HG02885 (cell line): ENCODE results near the gene SPAG16.
A peak's percentile ranks its signal among the peaks of the same experiment; 100 is the strongest.

Source experiments
- ATAC-seq: cut with Tn5 transposase; IDR thresholded peaks from one replicate; pipeline ENCODE4 v1.9.1; 2021; ENCODE audit warnings: mild to moderate bottlenecking; ENCODE audit not compliant: unreplicated experiment, poor library complexity

Gene SPAG16

DNA sequence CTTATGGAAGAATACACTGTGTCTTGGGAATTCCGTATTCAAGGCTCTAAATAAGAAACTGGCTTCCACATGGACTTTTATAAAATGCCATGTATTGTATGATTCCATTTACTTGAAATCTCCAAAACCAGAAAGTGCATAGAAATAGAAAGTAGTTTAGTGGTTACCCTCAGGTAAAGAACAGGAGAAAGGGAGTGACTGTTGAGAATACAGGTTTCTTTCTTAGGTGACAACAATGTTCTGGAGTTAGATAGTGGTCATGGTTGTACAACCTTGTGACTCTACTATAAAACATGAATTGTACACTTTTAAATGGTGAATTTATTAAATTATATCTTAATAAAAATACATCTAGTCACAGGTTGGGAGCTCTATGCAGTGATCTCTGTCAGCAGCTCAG lies 481.8 kb downstream of the SPAG16 start:
- peak; percentile 40 for ATAC-seq

DNA sequence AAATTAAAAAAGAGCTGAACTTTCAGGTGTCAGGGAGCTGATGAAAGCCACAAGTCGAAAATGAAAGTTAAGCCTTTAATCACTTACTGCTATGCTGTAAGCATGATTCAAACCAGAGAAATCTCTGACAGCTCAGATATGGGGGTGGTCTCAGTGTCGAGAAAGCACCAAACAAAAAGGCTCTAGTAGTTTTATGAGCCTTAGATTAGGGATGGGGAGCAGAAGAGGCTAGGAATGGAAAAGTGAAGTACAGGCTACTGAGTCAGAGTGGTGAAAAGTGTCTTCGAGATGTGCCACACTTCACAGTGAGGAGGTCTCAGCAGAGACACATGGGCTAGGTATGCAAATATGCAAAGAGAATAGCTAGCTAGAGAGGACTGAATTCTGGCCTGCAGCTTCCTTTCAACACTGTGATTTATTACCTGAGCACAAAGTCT lies 482.2 kb downstream of the SPAG16 start:
- peak; percentile 94 for ATAC-seq

DNA sequence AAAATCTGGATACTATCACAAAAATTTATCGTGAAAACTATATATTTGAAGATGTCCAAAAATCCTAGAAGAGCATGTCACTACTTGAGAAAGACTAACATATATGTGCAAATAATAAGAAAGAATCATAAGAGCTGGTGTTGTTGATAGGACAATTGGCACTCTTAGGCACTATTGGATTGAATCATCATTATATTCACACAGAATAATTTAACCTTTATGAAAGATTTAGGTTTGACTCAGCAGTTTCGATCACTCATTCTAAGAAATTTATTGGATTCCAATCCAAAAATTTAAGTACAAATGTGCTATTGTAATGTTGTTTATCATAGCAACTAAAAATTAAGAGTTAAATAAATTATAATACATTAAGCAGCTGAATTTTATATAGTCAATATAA lies 503.6 kb downstream of the SPAG16 start:
- peak; percentile 46 for ATAC-seq

DNA sequence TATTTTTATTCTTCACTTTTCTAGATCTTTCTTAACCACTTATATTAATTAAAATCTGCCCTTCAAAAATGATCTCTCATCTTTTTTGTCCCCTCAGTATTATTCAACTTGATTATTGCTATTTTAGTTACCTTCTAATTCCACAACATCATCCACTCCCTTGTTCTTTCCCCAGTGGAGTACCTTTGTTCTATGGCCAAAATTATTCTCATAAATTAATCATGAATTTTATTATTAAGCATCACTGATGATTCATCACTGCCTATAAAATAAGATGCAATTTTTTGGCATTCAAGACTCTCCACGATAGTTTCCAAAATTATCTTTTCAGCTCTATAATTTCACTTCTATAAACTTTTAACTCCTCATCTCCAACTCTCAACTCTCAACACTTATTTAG lies 505.7 kb downstream of the SPAG16 start:
- no peak for ATAC-seq

DNA sequence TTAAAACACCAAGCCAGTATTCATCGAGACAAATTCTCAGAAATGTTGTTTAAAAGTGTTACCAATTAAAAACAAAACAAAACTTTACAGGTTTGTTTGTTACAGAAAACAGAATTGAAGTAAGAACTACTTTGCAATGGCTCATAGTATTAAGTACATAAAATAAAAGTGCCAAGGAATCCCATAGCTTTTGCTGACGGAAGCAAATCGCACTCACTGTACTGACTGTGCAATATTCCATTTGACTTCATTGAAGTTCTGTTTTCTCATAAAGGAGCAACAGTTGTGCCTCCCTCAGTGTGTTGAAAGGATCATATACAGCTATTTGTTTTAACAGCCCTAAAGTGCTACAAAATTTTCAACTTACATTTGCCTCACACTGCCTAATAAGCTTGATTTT lies 507.8 kb downstream of the SPAG16 start:
- ATAC-seq: no peak

DNA sequence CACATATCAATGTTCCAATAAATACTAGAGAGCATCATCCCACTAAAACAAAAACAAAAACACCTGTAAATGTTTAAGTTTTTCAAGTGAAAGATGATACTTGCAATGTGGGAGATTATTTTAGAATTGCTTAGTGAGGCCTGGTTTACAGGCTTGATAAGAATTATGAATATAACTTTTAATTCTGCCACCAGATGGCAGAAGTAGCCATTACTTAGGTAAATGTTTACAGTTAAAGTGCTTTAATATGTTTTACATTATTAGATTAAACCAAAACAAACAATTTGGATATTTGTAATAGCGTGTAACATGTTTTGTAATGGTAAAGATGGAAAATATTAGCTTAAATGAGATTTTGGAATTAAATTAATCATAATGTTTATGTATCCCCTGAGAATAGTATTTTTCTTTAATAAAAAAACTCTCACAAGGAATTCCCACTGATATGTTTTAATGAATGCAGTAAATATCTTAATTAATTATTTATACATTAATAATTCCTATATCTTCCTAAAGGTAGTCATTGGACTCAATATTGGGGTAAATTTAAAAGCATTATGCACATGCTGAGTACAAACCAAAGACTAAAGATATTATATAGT lies 522.0 kb downstream of the SPAG16 start:
- ATAC-seq: no peak

DNA sequence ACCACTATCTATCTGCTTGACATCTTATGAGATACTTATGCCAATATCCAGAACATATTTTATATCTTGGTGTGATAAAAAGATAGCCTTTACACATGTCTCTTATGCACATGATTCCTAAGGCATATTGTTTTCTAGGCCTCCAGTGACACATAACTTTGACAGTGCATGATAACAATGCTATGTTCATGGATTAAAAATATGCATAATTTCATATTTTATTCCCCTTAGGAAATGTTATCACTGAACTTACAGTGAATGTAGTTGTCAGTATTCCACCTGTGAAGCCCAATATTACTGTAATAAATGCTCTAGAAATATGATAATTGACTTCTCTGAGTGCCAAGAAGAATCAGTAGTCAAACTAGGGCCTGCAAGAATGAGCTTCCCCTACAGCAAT lies 532.3 kb downstream of the SPAG16 start:
- ATAC-seq: no peak

DNA sequence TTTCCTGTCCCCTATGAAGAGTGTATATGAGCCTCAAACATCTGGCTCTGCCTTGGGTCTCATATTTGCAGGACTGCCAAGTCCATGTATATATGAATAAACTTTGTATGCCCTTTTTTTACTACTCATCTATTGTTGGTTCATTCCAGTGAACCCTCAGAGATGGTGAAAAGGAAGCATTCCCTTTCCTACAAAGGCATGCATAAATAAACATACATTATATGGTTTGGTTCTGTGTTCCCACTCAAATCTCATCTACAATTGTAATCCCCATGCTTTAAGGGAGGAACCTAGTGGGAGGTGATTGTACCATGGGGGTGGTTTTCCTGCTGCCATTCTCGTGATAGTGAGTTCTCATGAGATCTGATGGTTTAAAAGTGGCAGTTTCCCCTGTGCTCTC lies 534.2 kb downstream of the SPAG16 start:
- no peak for ATAC-seq

DNA sequence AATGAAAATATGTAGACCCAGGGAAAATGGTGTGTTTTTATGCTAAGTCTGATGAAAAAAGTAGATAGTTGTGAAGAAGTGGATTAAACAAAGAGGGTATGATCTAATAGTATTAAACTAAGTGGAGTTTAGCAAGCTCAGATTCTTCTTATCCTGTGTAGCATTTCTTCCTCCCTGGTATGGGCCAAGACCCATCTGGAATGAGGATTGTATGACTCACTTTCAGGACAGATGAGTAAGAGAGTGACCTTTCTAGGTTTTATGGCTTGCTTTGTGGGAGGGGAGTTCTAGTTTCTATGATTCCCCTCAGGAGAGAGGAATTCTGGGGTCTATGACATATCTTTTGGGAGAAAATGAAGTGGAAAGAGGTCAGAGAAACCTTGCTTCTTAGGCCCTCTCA lies 550.1 kb downstream of the SPAG16 start:
- no peak for ATAC-seq

DNA sequence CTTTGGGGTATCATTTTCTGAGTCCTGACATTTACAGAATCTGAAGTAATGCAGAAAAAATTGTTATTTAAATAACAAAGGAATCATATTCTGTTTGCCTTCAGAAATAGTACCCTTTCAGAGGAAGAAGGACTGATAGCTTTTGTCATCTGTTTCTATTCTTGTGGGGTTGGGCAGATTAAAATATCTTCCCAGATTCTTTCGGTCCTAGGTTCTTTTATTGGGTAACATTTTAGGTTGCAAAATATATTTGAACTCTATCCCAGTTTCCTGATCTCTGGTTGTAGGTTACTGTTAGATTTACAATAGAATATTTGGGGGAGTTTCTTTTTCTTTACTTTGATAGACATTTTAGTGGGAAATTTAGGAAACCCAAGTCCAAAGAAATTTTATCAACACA lies 550.5 kb downstream of the SPAG16 start:
- ATAC-seq: no peak

DNA sequence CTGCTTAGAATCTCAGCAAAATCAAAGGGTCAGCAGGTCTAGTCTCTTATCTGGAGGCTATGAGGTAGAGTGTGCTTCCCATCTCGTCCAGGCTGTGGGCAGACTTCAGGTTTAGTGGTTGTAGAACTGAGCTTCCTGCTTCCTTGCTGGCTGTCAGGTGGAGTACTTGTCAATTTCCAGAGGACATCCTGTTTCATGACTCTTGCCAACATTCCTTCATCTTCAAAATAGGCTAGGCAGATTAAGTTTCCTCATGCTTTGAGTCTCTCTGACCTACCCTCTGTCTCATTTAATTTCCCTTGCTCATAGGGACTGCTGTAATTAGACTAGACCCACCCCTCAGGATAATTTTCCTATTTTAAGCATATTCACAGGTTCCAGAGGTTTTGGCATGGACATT lies 562.6 kb downstream of the SPAG16 start:
- ATAC-seq: no peak

DNA sequence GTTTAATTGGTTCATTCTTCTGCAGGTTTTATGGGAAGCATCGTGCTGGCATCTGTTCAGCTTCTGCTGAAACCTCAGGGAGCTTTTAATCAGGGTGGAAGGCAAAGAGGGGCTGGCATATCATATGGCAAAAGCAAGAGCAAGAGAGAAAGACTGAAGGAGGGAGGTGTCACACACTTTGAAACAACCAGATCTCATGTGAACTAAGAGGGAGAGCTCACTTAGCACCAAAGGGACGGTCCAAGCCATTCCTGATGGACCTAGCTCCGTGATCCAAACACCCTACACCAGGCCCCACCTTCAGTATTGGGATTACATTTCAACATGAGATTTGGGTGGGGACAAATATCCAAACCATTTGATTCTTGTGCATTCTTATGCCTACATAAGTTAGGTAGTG lies 563.1 kb downstream of the SPAG16 start:
- no peak for ATAC-seq

DNA sequence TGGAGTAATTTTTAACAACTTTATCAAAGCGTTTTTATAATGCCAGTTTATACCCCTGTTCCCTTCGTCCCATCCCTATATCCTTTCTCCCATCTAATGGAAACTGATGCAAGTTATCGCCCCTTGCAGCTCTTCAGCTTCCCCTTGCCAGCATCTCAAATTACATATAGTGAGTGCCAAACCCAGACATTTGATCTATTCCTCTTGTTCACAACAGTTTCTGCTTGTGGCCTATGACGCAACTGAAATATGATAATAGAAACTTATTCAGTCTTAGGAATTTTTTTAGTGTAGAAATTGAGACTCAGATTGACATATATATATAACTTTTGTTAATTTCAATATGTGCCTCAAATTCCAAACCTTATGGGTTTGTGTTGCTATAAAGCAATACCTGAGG lies 564.4 kb downstream of the SPAG16 start:
- no peak for ATAC-seq

DNA sequence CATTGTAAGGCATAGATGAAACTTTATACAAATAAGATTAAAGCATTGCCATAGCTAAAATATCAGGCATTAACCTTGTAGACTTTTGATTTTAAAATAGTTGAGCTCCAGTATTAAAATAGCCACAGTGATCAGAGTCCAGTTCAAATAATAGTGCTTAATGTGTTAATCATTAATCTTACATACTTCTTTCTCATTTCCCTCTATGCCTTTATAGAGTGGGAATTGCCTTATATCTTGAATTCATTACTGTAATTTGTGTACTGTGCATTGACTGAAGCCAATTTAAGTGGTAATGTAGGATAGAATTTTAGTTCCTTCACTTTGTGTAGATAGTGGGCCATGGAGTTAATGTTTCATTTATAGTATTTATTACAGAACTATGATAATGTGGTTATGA lies 577.4 kb downstream of the SPAG16 start:
- no peak for ATAC-seq

DNA sequence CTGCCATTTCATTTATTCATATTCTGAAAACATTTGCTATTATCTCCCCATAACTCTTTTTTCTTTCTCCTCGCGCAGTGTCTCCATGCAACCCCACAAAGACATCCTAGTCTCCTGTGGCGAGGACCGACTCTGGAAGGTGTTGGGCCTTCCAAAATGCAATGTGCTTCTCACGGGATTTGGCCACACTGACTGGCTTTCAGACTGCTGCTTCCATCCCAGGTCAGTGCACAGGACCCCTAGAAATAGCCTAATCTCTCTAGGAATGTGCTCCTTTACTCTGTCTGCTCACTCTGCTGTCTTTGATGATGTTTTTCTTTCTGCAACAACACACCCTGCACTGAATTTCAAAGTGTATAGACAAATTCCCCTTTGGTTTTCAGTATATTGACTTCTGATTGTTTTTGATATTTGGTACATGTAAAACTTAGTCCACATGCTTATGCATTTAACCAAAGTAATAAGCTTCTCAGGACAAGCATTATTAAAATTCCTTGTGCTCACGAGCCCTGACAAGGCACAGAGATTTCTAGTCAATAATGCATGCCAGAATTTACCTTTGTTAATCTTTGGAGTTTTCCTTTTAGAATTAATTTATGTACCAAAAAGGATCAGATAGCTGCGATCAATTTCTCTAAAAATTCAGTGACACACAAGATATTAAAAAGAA lies 578.3 kb downstream of the SPAG16 start:
- no peak for ATAC-seq

DNA sequence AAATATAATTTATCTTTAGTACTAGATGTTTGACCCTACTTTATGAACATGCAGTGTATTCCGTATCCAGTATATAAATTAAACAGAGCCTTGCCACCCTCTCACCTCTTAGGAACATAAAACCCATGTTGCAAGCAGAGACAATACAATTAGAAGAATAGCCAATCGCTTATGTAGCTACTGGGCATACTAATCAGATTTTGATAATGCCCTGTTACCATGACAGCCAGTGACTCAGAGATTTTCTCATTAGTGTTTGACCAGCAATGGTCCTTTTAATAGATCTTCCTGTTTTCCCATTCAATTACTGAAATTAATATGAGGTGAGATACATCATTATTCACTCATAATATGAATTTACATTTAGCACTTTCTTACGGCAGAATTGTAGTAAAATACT lies 579.3 kb downstream of the SPAG16 start:
- ATAC-seq: no peak

DNA sequence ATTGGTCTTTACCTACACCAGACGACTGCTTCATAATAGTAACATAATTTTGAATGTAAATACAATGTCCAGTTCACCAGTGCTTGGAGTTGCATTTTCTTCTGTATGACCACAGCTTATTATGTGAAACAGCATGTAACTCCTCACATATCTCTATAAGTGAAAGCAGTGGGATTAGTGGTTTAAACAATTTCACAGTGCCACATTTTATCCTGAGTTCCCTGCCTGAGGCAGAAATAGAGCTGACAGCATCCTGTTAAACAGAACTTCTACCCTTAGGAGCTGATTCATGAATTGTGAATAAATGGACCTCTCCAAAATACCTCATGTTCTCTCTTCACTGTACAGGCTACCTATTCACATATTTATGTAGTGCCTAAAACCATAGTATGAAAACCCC lies 584.3 kb downstream of the SPAG16 start:
- no peak for ATAC-seq

DNA sequence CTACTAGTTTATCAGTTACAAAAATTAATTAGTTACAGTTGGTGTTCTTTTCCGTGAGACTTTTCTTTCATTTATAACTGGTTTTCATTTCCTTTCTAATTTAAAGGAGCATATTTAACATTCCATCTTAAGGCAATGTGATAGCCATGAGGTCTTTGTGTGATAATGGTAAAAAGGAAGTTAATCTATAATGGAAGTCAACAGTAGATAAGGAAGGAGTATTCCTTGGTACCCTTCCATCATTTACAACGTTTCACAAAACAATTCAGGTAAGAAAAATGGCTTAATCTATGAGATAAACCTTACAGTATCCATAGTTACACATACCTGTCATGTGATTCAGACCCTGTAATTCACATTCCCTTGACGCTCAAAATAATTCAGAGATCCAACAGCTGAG lies 601.2 kb downstream of the SPAG16 start:
- ATAC-seq: no peak

DNA sequence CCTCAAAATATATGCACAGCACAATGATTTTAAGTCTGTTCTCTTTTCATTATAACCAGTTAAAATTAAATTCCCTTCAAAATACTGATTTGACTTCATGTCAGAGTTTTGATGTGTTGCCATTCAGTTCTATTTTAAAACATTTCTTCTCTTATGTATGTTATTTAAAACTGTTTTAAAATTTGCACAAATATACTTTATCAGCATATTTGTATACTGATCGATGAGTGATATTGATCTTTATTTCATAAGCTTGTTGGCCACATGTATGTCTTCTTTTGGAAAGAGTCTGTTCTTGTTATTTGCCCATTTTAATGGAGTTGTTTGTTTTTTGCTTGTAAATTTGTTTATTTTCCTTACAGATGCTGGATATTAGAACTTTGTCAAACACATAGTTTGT lies 630.2 kb downstream of the SPAG16 start:
- ATAC-seq: no peak

DNA sequence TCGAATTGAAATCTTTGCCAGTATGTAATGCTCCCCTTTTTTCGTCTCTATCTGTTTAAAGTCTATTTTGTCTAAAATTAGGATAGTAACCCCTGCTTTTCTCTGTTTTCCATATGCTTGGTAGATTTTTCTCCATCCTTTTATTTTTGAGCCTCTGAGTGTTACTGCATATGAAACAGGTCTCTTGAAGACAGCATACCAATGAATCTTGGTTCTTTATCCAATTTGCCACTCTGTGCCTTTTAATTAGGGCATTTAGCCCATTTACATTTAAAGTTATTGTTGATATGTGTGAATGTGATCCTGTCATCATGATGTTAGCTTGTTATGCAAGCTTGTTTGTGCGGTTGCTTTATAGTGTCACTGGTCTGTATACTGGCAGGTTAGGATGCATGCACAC lies 635.8 kb downstream of the SPAG16 start:
- ATAC-seq: no peak

DNA sequence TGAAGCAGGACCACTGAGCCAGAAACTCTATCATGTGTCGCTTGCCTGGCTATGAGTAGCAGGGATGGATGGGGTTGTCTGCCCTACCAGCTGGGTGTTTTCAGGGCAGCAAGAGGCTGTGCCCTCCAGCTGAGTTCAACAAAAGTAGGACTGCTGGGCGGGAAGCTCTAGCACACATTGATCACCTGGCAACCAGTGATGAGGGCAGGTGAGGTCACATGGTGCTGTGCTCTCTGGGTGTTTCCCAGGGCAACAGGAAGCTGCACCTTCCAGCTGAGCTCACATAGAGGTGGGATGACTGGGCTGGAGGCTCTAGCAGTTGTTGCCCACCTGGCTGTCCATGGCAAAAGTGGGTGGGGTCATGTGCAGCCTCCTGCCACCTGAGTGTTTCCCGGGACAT lies 639.3 kb downstream of the SPAG16 start:
- no peak for ATAC-seq

DNA sequence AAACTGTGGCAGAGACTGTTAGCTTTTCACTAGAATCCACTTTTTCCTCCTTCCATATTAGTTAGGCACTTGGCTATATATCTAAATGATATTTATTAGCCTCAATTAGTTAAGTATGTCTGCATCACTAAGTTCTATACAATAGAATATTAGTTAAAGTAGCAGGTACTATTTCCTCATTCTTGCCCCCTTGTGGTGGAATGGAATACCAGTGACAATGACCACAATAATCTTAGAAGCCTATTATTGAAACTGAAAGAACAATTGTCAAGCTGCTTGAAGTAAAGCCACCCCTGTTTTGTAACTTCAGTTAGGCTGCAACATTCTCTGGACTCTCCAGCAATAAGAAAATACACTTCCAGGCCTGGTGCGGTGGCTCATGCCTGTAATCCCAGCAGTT lies 650.3 kb downstream of the SPAG16 start:
- peak; percentile 93 for ATAC-seq
